Stimulated activated CD8-positive, alpha-beta memory T cell treated with anti-CD3 and anti-CD28 coated beads, Interleukin-7, amount 100 ng/mL, for 24 hours (primary cell): ENCODE data around the gene DHH.
"Not testable (repeated sequence)": the region's sequence is repeated elsewhere in the genome, so short reads cannot be mapped to it uniquely, and the experiment has no call there.

Source experiments
- DNase-seq: peaks from one replicate; pipeline ENCODE4 v3.0.0-alpha.2; 2020; ENCODE audit warnings: low read depth

Gene DHH

DNA sequence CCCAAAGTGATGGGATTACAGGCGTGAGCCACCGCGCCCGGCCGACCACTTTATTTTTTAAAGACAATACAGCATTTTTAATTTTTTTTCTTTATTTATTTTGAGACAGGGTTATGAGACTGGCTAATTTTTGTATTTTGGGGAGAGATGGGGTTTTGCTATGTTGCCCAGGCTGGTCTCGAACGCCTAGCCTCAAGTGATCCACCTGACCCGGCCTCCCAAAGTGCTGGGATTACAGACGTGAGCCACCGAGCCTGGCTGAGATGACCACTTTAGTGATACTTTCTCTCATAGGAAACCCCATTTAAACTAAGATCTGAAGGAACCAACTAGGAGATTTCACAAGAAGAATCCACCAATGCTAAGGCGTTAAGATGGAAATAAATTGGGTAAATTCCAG is 23.6 kb downstream of the DHH start:
- DNase-seq: no peak

GRCh38 chr12:49069507-49070346 is 24.9 kb downstream of the DHH start, which contains the start of gene RHEBL1:
Gene RHEBL1 (minus strand): TSS chr12:49069979. CDS start chr12:49069785, 194 bp downstream.
- peak; percentile 97 for DNase-seq

DNA sequence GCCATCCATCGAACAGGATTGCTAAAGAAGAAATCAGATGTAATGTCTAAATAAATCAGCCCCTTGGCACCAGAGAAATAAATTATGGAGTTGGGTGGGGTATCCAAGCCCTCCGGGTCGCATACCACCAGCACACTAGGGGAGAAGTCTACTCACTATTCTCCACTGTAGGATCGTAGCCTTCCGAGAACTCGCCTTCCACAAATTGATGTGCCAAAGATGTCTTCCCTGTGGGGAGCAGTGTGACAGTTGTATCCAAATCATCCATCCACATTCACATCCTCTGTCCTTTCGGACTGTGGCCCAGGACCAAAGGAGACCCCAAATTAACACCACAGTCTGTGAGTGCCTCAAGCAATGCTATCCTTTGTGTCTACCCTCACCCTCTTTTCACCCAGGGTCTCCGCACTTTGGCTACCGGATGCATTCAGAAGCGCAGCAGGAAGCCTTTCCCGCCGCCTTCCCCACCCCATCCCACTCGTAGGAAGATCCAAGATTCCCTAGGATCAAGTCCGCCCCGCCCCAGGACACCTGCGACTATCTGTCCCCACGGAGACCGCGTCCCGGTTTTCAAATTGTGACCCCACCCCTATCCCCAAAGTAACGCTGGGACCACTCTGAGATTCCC is 25.6 kb downstream of the DHH start:
- no peak for DNase-seq

DNA sequence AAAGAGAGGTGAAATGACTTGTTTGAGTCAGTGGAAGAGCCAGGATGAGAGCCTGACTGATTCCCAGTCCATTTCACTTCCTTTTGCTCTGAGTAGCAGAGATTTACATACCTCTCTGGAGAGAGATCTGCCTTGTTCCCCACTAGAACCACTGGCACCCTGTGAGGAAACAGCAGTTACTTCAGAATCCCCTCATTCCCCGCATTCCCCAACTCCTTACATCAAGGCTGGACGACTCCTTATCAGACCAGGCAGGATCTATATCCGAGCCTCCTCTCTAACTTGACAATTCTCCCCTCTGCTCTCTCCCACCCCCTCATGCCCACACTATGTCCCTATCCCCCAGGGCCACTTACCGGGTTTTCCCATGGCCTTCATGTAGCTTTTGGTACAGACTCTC is 28.5 kb downstream of the DHH start:
- no peak for DNase-seq

DNA sequence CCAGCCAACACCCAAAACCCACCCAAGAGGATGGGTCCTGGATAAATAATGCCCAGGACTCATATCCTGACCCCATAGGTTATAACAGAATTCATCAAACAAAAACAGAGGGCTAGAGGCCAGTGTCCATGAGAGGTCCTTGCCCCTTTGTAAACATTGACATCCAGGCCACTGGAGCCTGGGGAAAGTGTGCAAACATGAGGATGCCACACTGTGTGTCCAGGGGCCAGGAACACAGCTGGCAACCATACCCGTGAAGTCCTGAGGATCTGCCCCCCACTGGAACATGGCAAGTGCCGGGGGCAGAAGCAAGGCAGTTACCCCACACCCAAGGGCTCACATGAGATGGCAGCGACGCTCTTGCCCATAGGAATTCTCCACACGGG is 29.8 kb downstream of the DHH start:
- DNase-seq: no peak

- DNase-seq: not testable (repeated sequence)
Measured at GRCh38 chr12:49061916-49062315, 32.7 kb downstream of the DHH start.

GRCh38 chr12:49061157-49061650 is 33.4 kb downstream of the DHH start:
- DNase-seq: no peak

DNA sequence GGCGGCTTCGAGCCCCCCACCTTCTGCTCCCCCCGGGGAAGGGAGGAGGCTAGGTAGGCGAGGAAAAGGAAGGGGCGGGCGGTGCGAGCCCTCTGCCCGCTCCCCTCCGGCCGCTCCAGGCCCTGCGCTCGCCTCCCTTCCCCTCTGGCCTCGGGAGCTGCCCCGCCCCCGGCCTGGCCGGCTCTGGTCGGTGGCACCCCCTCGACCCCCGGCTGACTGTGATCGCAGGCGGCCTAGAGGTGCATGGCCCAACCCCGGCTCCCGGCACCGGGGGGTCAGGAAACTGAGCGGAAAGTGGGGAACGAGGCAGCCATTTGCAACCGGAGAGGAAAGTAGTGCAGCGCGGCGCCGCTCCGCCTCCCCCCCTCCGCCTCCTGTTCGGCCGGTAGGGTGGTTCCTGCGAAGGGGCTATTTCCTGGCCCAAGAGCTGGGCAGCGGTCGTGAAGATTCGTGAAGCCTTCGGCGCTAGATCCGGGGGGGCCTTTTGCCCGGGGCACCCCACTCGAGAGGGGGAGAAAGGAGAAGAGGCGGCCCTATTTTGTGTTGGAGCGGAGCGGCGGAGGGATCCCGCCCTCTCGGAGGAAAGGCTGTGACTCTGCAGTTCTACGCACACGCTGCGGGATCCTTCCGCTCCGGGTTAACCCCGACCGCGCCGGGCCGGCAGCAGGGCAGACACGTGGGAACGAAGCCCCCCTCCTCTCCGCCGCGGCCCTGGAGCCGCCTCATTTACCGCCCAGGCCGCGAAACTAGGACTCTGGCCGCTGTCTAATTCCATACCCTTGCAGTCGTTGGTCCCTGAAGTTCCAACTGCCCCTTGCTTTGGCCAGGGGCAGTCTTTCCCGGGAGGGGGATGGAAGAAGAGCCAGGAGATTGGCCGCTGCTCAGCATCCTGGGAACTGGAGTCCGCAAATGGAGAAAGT is 34.1 kb downstream of the DHH start, which contains the start of gene KMT2D:
Gene KMT2D (minus strand): TSS at position 558 of the 920 bp plus-strand sequence. CDS start 5,470 bp downstream, outside the sequence.
- peak; percentile 69 for DNase-seq

- no peak for DNase-seq
Measured at GRCh38 chr12:49059299-49060171, 35.1 kb downstream of the DHH start.

DNA sequence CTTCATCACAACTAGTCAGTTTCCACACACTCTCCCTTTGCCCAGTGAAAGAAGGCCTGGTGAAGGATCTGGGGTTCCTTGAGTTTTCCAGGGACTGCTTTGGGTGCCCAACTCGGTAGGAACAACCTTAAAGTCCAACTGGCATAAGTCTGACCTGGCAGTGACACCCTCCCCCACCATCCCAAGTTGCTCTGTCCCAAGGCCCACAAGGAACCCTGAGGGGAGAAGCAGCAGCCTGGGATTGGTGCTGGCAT is 35.6 kb downstream of the DHH start:
- no peak for DNase-seq

GRCh38 chr12:49058366-49059044 is 36.1 kb downstream of the DHH start:
- no peak for DNase-seq

- no peak for DNase-seq
Measured at GRCh38 chr12:49057888-49058287, 36.7 kb downstream of the DHH start.

DNA sequence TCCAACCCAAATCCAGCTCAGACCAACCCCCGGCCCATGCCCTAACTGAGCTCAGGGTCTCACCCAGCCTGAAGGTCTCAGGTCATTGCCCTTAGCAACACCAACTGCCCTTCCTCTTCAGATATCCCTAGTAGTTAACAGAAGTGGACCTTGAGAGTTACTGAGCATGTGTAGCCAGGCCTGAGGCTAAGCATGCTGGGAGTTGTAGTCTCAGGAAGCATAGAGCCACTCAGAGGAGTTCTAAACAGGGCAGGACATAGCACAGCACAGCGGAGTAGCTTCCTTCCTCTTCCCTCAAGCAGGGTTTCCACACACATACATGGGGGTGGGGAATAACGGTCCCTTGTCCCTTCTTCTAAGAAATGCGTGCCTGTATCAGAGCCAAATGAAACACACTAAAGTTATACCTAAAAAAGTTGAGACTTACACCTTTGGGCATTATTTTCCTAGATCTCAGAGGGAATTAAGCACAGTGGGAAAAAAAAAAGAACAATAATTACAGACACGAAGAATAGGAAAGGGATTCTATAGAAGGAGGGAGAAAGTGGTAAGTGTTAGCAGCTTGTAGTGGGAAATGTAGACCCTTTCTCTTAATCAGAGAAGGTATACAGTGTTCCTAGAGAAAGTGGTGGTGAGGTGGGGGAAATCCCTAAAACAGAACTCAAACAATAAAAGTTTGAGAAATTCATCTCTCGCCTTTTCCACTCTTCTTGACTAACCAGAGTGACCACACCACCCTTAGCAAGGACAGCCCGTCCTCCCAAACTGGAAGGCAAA is 38.4 kb downstream of the DHH start:
- DNase-seq: no peak

GRCh38 chr12:49055092-49055491 is 39.5 kb downstream of the DHH start:
- no peak for DNase-seq

GRCh38 chr12:49054524-49054923 is 40.1 kb downstream of the DHH start:
- DNase-seq: no peak

DNA sequence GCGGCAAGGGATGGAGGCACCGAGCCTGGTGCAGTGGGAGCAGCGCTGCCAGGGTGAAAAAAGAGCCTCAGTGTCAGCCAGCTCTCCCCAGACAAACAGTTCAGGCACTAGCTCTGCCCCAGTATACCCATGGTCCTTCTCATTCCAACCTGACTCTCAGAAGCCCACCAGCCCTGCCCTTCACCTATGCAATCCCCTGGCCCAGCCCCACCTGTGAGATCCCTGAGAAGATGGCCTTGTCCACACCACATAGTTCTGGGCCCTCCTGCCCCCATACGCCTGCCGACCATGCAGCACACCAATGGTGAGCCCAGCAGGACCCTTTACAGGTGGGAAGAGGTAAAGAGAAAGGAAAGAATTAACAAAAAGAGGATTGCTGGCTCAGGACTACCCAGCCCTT is 40.5 kb downstream of the DHH start:
- no peak for DNase-seq

GRCh38 chr12:49052451-49053208 is 42.0 kb downstream of the DHH start:
- DNase-seq: no peak

DNA sequence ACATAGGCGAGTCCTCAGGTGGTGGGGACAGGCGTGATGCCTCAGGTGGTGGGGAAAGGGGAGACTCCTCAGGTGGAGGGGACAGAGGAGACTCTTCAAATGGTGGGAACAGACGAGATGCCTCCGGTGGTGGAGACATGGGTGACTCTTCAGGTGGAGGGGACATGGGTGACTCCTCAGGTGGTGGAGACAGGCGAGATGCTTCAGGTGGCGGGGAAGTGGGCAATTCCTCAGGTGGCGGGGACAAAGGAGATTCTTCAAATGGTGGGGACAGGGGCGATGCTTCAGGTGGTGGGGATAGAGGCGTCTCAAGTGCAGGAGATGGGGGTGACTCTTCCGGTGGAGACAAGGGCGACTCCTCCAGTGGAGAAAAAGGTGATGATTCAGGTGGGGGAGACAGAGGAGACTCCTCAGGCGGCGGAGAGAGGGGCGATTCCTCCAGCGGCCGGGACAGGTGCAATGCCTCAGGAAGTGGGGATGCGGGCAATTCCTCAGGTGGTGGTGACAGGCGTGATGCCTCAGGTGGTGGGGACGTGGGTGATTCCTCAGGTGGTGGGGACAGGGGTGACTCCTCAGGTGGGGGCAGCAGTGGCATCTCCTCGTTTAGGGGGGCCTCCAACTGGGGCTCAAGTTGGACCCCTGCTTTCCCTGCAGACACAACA is 42.7 kb downstream of the DHH start:
- no peak for DNase-seq

- no peak for DNase-seq
Measured at GRCh38 chr12:49051373-49051764, 43.2 kb downstream of the DHH start.
